Measurements from ENCODE around the gene DAAM1.

DAAM1 gene

GRCh38 chr14:59297071-59297776 lies 108.8 kb downstream of the DAAM1 start:
- DNase-seq: no peak

GRCh38 chr14:59299731-59300130 lies 111.3 kb downstream of the DAAM1 start:
- DNase-seq: no peak

- no peak for DNase-seq
These were observed 112.9 kb downstream of the DAAM1 start for GRCh38 chr14:59301354-59301753.

- no peak for DNase-seq
These were observed 113.8 kb downstream of the DAAM1 start for GRCh38 chr14:59302313-59302712.

GRCh38 chr14:59303216-59303615 lies 114.7 kb downstream of the DAAM1 start:
- DNase-seq: no peak

GRCh38 chr14:59305231-59305630 lies 116.8 kb downstream of the DAAM1 start:
- no peak for DNase-seq

- DNase-seq: no peak
These were observed 117.5 kb downstream of the DAAM1 start for GRCh38 chr14:59305836-59306555.

- DNase-seq: no peak
These were observed 118.3 kb downstream of the DAAM1 start for GRCh38 chr14:59306775-59307174.

GRCh38 chr14:59308086-59308485 lies 119.6 kb downstream of the DAAM1 start:
- no peak for DNase-seq

- DNase-seq: no peak
These were observed 120.2 kb downstream of the DAAM1 start for GRCh38 chr14:59308673-59309072.

- DNase-seq: no peak
These were observed 120.9 kb downstream of the DAAM1 start for GRCh38 chr14:59309291-59309900.

- DNase-seq: no peak
These were observed 122.2 kb downstream of the DAAM1 start for GRCh38 chr14:59310633-59311032.

GRCh38 chr14:59311723-59312122 lies 123.3 kb downstream of the DAAM1 start:
- DNase-seq: no peak

- DNase-seq: no peak
These were observed 124.7 kb downstream of the DAAM1 start for GRCh38 chr14:59313144-59313651.

- no peak for DNase-seq
These were observed 125.5 kb downstream of the DAAM1 start for GRCh38 chr14:59313658-59314608.

GRCh38 chr14:59314953-59315599 lies 126.6 kb downstream of the DAAM1 start:
- no peak for DNase-seq

GRCh38 chr14:59316151-59316830 lies 127.8 kb downstream of the DAAM1 start:
- no peak for DNase-seq

GRCh38 chr14:59317346-59317745 lies 128.9 kb downstream of the DAAM1 start:
- no peak for DNase-seq

- DNase-seq: no peak
These were observed 129.5 kb downstream of the DAAM1 start for GRCh38 chr14:59317798-59318505.

- no peak for DNase-seq
These were observed 130.4 kb downstream of the DAAM1 start for GRCh38 chr14:59318908-59319307.

- no peak for DNase-seq
These were observed 131.9 kb downstream of the DAAM1 start for GRCh38 chr14:59320361-59320760.

Measured in stimulated activated CD4-positive, alpha-beta T cell treated with anti-CD3 and anti-CD28 coated beads, Interleukin-4, amount 100 ng/mL, for 1 hour (primary cell).